Retina (tissue), 1 donor: ENCODE measurements around the gene PIAS1.
"Not testable (repeated sequence)": the region's sequence is repeated elsewhere in the genome, so short reads cannot be mapped to it uniquely, and the experiment has no call there.

ENCODE experiments used
- DNase-seq: peaks from one replicate; pipeline ENCODE4 v3.0.0-alpha.2; 2016

PIAS1 gene

GRCh38 chr15:68130851-68131250 lies 76.7 kb downstream of the PIAS1 start:
- DNase-seq: no peak

- DNase-seq: no peak
Measured at GRCh38 chr15:68137096-68137495, 83.0 kb downstream of the PIAS1 start.

DNA sequence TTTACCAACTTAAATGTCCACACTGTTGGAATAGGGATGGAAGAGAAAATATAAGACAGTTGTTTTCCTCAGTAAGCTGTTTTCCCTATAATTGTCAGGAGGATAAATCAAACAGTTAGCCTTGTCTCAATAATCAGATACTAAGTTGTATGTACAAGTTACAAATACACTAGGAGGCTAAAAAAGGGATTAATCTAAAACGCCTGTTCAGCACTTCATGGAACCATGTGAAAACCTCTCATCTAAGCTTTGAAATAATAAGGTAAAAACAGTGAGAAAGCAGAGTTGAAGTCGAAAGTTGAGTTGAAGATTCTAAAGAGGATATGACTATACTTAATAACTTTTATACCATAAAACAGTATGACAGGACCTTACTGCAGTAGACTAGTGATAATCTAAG lies 89.0 kb downstream of the PIAS1 start:
- DNase-seq: no peak

DNA sequence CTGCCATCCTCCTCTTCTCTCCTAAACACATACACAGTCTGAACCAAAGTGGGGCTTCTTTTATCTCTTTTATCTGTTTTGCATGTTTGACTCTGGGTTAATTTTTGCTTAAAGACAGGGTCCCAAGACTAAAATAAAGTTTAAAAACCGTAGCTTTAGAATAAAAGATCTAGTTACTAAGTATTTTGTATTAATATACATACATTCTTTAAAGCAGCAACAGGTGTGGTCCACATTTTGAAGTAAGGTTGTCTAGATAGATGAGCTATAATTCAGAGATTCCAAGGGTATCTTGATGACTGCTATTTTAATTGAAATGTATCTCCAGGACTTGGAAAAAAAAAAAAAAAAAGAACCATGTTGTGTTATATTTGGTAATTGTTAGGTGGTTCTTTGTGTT lies 89.7 kb downstream of the PIAS1 start:
- DNase-seq: no peak

DNA sequence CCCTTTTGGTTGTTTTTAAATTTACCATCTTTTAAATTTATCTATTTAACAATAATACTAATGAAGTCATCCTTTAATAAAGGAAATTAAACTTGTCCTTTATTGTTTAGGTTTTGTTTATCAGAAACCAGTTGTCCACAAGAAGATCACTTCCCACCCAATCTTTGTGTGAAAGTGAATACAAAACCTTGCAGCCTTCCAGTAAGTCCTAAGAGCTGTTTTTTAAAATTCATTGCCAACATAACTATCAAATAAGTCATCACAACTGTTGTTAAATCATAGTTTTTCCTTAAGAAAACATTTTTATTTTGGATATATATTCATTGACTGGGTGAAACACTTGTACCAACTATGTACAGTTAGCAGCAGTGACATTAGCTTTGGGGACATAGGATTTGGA lies 91.6 kb downstream of the PIAS1 start:
- no peak for DNase-seq

DNA sequence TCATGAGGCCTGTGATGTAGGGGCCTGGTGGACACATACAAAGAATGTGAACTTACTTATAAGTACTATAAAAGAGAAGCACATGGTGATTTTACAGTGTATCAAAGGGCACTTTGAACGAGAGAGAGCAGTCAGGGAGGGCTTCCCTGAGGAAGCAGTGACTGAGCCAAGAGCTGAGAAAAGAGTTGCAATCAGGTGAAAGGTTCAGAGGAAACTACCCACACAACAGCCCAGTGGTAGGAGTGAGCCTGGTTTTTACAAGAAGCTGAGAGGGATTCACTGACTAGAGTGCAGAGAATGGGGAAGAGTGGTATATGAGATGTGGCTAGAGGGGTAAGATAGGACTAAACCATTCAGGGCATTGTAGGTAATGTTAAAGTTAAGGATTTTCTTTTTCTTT lies 93.9 kb downstream of the PIAS1 start:
- no peak for DNase-seq

GRCh38 chr15:68149059-68149458 lies 94.9 kb downstream of the PIAS1 start:
- DNase-seq: no peak

GRCh38 chr15:68150187-68150586 lies 96.1 kb downstream of the PIAS1 start:
- no peak for DNase-seq

- DNase-seq: no peak
Measured at GRCh38 chr15:68151277-68151676, 97.2 kb downstream of the PIAS1 start.

GRCh38 chr15:68152342-68152741 lies 98.2 kb downstream of the PIAS1 start:
- DNase-seq: no peak

GRCh38 chr15:68154923-68155559 lies 100.9 kb downstream of the PIAS1 start:
- peak; percentile 56 for DNase-seq

GRCh38 chr15:68157074-68157473 lies 103.0 kb downstream of the PIAS1 start:
- DNase-seq: no peak

DNA sequence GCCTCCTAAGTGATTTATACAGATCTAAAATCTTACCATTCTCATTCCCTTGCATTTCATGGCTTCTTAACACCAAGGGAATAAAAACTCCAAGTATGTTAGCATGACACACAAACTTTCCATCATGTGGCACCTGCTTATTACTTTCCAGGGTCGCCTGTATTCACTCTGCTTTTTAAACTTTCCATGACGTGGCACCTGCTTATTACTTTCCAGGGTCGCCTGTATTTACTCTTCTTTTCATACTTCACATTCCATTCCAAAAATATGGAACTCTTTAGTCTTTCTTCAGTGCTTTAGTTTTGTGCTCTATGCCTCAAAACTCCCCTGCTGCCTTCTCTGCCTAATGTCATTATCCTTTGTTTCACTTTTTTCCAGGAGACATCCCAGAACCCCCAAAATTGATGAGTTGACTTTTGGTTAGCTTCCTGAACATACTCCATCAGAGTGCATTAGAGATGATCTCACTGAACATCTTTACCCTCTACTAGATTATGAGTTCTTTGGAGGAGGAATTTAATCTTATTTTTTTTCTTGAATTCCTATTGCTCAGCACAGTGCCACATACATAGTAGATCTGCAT lies 104.0 kb downstream of the PIAS1 start:
- no peak for DNase-seq

GRCh38 chr15:68163191-68163590 lies 109.1 kb downstream of the PIAS1 start:
- DNase-seq: no peak

GRCh38 chr15:68166847-68167246 lies 112.7 kb downstream of the PIAS1 start:
- DNase-seq: no peak

- not testable (repeated sequence) for DNase-seq
Measured at GRCh38 chr15:68172037-68172436, 117.9 kb downstream of the PIAS1 start.

GRCh38 chr15:68173119-68173518 lies 119.0 kb downstream of the PIAS1 start:
- DNase-seq: no peak

DNA sequence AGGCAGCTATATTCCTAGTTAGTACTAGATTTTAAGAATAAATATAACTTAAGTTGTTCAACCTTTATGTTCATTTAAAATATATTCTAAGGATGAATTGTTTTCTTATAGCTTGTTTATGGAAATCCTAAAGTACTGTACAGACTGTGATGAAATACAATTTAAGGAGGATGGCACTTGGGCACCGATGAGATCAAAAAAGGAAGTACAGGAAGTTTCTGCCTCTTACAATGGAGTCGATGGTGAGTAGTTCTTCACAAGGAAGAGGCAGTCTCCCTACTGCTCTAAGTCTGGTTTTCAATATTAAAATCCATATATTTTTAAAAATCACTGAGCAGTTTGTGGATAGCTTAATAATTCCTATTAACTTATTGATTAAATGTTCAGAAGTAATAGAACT lies 121.4 kb downstream of the PIAS1 start:
- no peak for DNase-seq

DNA sequence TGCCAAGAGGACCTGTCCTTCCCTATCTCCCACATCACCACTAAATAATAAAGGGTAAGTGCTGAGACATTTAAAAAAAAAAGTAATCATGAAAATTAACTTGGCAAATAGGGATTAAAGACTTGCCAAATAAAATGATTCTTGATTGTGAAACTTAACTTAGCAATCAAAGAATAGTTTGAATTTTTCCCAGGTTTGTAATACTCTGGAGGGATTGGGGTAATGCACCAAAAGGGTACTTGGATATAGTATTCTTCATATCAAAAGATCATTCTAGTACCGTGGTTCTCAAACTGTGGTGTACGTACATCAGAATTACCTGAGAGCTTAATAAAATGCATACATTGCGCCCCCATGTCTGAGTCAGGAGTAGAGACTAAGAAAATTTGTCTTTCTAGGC lies 122.5 kb downstream of the PIAS1 start:
- DNase-seq: no peak

DNA sequence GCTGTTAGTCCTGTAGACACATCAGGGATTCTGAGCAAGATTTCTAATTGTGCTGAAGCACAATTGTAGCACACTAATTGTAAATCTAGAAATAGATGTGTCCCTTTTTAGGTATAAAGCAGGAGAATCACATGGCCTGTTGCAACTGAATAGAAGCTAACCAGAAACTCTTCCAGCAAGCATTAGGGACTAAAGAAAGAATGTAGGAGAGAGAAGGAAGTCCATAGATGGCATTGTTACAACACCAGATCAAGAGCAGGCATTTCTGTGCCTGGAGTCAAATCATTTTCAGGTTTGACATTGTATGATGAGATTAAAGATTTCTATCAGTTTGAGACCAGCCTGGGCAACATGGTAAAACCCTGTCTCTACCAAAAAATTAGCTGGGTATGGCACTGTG lies 123.6 kb downstream of the PIAS1 start:
- no peak for DNase-seq

DNA sequence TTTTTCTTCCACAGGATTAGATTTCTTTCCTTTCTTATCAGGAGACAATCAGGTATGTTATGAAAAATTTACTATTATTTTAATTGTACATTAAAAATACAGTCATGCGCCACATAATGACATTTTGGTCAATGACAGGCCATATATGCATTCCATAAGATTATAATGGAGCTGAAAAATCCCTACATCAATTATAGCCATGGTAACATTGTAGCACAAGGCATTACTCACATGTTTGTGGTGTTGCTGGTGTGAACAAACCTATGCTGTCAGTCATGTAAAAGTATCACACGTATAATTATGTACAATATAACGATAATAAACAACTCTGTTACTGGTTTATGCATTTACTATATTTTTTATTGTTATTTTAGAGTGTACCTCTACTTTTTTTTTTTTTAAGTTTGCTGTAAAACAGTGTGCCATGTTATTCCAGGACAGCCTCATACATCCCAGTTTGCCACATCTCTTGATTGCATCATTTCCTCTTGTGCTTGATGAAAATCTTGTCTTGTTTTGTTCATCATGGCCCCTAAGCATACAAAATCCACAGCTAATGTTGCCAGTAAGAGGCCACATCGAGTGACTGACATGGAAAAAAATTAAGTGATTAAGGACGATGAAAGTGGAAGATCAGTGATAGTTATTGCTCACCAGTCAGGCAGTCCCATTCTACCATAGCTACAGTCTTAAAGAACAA lies 129.7 kb downstream of the PIAS1 start:
- DNase-seq: no peak

GRCh38 chr15:68184616-68185480 lies 130.7 kb downstream of the PIAS1 start:
- DNase-seq: no peak

GRCh38 chr15:68186671-68187397 lies 132.7 kb downstream of the PIAS1 start:
- no peak for DNase-seq
